ENCODE data around the gene TECPR1.

The TECPR1 gene

DNA sequence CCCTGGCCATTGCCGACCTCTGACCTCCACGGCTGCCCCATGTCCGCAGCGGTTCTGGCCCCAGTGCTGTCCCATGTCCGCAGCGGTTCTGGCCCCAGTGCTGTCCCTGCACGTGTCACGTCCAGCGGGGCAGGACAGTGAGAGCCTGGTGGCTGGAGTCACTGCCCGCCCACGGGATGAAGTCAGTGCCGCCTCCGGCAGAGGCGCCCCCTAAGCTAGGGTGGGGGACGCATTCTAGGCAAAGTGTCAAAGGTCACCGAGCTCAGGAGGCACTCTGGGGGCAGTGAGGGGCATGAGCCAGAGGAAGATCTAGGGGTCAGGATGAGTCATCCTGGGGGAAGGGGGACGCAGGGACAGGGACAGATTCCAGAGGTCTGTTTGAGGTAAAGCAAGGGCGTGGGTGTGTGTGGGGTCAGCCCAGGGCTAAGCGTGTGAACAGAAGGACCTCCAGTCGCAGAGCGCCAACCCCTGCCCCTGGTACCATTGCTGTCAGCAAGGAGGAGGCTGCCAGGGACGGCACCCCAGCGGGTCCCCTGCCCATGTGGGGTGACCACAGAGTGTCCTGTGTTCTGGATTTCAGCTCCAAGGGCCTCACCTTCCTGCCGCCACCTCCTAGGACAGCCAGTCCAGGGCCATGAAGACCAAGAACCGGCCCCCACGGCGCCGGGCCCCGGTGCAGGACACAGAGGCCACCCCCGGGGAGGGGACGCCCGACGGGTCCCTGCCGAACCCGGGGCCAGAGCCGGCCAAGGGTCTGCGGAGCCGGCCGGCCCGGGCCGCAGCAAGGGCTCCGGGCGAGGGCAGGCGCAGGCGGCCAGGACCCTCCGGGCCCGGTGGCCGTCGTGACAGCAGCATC lies 40.1 kb downstream of the TECPR1 start:
- no peak for DNase-seq (ENCODE audit: low spot score)

GRCh38 chr7:98211221-98211675 lies 40.8 kb downstream of the TECPR1 start, which contains the start of gene BHLHA15:
Gene BHLHA15, plus strand, starts transcription at chr7:98211439. Its CDS starts 871 bp downstream, at chr7:98212310.
- no peak for DNase-seq (ENCODE audit: low spot score)

DNA sequence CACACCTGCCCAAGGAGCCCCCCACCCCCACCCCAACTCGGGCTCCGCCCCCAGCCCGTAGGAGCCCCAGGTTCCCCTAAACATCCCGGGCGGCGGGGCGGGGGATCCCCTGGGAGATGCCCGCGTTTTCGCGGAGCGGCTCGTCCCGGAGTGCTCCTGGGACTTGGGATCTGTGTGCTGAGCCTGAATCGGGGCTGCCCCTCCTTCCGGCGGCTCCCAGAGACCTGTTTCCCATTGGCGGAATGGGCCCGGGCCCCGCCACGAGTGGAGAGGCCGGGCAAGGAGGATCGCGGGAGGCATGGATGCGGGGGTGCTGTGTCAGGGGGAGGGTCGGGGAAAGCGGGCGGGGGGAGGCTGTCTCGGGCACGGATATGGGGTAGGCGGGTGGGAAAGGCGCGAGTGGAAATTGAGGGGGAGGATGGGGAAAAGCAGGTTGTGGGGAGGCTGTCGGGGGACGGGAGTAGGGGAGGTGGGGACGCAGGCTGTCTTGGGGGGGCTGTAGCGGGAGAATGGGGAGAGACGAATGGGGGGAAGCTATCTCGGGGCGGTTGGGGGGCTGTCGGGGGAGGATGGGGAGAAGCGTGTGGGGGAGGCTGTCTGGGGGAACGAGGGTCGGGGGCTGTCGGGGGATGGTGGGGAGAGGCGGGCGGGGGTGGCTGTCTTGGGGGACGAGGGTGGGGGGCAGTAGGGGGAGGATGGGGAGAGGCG lies 41.4 kb downstream of the TECPR1 start:
- no peak for DNase-seq (ENCODE audit: low spot score)

DNA sequence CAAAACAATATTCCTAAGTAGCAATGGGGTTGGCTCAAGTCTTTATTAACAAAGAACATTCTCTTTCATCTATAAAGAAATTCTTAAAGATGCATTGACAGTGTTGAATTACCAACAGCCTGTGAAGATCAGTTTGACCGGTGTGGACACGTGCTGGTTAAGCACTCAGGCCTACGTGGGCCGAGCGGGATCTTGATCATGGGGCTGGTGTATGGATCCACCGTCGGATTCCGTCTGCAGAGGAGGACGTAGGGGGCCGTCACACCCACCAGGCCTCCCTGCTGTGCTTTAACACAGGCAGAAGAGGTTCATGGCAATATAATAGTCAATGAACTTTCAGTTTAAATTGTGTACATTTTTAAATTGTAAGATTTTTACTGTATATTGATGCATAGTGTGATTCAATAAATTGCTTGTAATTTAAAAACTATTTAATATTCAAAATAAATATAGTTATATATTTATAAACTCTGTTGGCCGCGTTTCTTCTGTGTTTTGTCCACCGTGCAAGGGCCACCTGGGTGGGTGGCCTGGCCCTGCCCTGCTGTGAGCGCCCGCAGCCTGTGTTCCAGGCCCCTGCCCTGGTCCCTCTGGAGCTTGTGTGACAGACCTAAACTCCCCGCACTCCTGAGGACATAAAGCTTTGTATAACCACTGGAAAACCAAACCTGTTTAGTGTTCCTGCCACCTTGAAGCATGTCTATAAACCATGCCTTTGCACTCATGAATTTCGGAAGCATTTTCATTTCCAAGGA lies 42.7 kb downstream of the TECPR1 start:
- DNase-seq (ENCODE audit: low spot score) = no peak

DNA sequence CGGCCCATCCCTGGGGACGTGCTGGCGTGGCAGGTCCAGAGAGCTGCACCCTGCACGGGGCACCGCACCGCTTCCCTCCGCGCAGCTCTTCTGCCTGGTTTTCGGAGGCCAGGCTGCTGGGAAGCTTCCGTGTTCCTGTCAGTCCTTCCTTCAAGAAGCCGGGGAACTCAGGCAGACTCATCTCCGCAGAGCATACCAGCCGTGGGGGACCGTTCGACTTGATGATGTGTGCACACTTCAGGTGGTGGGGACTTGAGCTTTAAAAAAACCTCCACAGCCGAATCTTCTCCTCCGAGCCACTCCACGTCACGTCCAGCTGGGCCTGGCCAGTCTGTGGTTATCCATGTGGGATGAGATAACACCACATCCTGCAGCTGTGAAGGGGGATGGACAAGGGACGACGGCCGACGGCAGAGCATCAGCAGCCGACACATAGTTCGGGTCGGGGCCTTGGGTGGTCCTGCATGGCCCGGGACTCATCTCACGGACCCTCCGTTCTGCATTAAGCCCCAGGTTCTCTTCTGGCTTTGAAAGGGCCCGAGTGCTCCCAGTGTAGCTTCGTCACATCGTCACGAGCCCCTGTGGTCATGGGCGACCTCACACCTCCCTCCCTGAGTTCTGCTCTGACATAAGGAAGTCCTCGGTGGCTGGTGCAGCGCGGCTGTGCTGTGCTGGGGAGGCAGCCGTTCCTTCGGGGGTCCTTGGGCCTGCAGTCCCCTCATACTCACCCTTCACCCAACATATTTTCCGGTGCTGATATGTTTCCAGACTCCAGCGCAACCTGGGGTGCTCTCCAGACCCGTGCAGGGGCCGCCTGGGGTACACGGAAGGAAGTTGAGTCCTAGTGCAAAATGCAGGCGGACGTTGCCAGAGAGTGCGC lies 45.3 kb downstream of the TECPR1 start:
- DNase-seq (ENCODE audit: low spot score) = no peak

DNA sequence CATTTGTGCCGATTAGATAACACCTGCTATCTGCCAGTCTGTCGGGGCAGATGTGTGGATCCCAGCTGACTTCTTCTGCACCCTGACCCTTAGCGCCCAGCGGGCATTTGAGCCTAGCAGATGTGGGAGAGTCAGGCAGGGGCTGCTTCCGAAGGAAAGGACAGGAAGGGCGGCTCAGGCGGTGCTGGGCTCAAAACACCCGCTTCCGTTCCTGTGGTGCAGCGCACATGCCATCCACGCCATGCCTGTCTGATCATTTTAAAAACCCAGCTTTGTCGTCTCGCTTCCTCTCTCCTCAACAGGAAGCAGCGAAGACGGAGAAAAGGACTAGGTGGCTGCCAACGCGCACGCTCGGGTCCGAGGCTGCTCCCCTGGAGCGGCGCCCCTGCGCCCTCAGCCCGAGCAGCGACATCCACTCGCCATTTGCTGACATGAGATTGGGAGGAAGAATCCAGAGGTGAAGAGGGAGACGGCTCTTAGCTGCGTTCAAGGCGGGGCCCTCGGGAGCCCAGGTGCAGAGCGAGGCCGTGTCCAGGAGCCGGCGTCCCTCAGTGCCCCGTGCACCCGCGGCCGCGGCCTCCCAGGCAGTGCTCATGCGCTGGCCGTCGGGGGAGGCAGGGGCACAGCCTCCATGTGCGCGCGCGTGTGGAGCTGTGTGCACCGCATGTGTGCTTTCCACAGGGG lies 46.7 kb downstream of the TECPR1 start:
- DNase-seq (ENCODE audit: low spot score) = no peak

DNA sequence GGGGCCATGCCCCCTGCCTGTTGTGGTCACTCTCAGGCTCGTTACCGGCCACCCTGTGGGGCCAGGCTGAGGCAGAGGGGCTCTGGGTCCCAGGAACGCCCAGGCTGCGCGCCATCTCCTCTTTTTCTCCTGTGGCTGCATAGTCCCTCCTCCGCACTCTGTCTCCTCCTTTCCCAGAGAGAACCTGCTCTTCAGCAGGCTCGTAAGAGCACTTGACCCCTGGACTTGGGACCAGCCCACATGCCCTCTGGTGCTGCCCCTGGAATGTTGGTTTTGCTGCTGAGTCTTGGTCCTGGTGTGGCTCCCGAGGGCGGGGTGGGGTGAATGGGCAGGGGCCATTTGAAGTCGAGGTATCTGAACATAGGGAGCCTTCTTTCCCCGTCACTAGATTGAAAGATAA lies 47.4 kb downstream of the TECPR1 start:
- DNase-seq (ENCODE audit: low spot score) = no peak

DNA sequence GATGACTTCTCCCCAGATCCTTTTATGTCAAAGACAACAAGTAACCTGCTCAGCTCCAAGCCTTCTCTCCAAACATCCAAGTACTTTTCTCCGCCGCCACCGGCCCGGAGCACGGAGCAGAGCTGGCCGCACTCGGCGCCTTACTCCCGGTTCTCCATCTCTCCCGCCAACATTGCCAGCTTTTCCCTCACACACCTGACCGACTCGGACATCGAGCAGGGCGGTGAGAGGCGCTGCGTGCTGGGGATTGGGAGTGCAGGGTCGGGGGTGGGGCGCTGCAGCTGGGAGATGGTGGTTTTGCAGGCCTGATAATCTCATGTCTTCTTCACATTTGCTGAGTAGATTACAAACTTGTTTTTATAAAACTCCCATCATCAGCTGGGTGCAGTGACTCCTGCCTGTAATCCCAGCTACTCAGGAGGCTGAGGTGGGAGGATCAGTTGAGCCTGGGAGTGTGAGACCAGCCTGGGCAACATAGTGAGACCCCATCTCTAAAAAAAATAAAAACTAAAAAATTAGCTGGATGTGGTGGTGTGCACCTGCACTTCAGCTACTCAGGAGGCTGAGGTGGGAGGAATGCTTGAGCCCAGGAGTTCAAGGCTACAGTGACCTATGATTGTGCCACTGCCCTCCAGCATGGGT lies 47.9 kb downstream of the TECPR1 start:
- no peak for DNase-seq (ENCODE audit: low spot score)

DNA sequence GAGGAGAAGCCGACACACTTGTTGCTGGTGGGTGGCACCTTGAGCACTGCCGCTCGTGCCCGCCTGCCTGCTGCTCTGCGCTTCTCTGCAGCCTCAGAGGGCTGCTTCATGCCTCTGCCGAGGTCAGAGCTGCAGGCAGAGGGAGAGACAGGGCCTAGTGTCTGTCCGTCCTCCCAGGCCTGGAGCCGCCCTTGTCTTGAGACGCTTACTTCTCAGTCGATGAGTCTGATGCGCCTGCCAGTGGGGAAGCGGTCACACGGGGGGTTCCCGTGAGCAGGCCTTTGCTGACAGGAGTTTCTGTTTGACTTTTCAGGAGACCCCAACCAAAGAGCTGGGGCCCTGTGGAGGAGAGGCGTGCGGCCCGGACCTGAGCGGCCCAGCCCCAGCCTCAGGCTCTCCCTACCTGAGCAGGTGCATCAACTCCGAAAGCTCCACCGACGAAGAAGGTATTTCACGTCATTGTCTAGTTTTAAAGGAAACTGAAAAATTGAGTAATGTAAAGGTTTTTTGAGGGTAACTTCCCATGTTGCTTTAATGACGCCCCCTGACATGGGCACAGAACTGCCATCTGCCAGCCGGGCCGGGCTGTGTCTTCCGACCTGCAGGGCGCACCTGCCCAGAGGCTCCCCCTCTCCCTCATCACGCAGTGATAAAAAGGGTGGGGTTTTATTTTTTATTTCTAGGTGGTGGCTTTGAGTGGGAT lies 48.6 kb downstream of the TECPR1 start:
- DNase-seq (ENCODE audit: low spot score) = no peak

GRCh38 chr7:98202367-98203195 lies 49.5 kb downstream of the TECPR1 start:
- DNase-seq (ENCODE audit: low spot score) = no peak

DNA sequence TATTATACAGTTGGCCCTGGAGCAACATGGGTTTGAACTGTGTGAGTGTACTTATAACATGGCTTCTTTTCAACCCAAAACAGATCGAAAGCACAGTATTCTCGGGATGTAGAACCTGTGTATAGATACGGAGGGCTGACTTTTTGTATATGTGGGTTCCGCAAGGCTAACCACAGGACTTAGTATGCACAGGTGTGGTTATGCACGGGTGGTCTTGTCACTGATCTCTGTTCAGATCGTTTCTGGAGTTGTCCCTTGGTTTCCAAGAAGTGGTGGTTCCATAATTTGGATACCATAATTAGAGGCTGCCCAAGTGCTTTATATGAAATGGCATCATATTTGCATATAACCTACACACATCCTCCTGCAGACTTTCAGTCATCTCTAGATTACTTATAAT lies 51.7 kb downstream of the TECPR1 start:
- no peak for DNase-seq (ENCODE audit: low spot score)

DNA sequence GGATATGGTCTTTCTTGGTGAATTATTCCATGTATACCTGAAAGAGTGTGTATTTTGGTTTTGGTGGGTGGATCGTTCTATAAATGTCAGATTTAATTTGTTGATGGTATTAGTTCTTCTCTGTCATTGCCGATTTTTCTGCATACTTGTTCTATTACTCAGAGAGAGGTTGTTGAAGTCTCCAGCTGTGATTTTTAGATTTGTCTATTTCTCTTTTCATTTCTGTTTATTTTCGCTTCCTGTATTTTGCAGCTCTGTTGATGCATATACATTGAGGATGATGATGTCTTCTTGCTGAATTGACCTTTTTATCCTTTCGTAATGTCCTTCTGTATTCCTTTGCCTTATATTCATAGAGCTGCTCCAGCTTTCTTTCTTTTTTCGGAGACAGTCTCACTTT lies 52.9 kb downstream of the TECPR1 start:
- no peak for DNase-seq (ENCODE audit: low spot score)

DNA sequence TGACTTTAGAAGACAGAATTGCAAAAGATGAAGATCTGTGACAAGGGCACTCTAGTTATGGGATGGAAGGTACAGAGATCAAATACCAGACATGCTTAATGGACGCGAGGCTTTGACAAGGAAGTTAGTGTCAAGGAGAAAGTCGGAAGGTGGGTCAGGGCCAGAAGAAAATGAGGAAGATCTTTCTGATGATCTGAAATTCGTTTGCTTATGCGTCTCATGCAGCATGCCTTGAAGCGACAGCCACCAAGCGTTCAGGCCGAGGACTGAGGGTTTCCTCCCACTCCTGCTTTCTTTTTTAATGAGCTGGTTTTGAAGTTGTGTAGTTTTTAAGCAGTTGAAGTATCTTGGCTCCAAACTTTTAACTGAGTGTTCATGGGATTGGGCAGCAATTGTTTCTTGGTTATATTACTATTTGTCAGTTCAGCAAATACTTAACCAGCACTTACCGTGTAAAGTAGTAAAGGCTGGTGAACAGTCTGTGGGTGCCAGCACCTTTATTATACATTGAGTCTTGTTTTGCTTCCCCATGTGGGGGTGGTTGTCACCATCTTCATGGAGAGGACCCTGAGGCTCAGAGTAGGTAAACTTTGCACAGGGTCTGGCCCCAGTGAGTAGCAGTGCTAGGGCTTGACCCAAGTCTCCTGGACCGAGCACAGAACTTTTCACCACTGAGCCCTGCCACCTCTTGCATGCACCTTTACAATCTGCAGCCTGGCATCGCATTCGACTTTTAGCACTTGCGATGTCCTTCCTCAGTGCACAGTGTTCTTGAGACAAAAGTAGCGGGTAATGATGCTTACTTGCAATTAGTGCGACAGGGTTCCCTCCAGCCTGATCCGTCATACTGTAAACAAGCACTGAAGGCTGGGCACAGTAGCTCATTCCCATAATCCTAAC lies 55.1 kb downstream of the TECPR1 start:
- no peak for DNase-seq (ENCODE audit: low spot score)

GRCh38 chr7:98194672-98195457 lies 57.2 kb downstream of the TECPR1 start:
- DNase-seq (ENCODE audit: low spot score) = peak; percentile 63

GRCh38 chr7:98194186-98194585 lies 57.8 kb downstream of the TECPR1 start:
- no peak for DNase-seq (ENCODE audit: low spot score)

DNA sequence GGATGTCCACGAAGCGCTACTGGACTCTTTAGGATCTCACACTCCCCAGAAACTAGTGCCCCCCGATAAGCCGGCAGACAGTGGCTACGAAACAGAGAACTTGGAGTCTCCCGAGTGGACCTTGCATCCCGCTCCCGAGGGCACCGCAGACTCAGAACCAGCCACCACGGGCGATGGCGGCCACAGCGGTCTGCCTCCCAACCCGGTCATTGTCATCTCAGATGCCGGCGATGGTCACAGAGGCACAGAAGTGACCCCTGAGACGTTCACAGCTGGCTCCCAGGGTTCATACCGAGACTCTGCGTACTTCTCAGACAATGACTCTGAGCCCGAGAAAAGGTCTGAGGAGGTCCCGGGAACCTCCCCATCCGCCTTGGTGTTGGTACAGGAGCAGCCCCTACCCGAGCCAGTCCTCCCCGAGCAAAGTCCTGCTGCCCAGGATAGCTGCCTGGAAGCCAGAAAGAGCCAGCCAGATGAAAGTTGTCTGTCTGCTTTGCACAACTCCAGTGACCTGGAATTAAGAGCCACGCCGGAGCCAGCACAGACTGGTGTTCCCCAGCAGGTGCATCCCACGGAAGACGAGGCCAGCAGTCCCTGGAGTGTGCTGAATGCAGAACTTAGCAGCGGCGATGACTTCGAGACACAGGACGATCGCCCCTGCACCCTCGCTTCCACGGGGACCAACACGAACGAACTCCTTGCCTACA lies 58.4 kb downstream of the TECPR1 start:
- no peak for DNase-seq (ENCODE audit: low spot score)
